ENCODE results near the gene TMEM63C.

DNA sequence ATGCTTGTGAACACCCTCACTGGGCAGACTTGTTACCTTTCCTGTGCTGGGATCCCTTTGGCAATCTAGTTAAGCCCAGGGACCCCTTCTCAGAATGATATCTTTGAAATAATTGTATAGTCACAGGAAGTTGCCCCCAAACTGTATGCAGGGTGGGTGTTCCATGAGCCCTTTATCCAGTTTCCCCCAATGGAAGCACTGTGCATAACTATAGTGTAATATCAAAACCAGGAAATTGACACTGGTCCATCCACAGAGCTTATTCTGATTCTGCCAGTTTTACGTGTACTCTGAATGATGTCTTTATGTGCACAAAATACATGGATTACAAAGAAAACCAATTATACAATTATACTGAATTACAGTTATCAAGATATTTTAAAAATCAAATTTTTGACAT, 65.2 kb downstream of the TMEM63C start:
- TF ChIP-seq, protein P1, sequence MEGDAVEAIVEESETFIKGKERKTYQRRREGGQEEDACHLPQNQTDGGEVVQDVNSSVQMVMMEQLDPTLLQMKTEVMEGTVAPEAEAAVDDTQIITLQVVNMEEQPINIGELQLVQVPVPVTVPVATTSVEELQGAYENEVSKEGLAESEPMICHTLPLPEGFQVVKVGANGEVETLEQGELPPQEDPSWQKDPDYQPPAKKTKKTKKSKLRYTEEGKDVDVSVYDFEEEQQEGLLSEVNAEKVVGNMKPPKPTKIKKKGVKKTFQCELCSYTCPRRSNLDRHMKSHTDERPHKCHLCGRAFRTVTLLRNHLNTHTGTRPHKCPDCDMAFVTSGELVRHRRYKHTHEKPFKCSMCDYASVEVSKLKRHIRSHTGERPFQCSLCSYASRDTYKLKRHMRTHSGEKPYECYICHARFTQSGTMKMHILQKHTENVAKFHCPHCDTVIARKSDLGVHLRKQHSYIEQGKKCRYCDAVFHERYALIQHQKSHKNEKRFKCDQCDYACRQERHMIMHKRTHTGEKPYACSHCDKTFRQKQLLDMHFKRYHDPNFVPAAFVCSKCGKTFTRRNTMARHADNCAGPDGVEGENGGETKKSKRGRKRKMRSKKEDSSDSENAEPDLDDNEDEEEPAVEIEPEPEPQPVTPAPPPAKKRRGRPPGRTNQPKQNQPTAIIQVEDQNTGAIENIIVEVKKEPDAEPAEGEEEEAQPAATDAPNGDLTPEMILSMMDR (conservative IDR thresholded peaks at IDR 0.05 in 1 of 2, IDR thresholded peaks at IDR 0.05 in 1 of 2; ENCODE audit: extremely low read depth in 1 of 2, insufficient read depth in 1 of 2, low read depth in 1 of 2, low read length in 2 of 2) = no peak
- no peak for TF ChIP-seq EZH2 (IDR thresholded peaks at IDR 0.05; ENCODE audit: borderline replicate concordance, low read length)
